Liver (tissue), 9 donors: Measurements from ENCODE around the gene TRPC4AP. TPM values are rescaled to one million over a fixed set of nuclear protein-coding genes. Genes with fewer than 3 reads are reported as not detected.

Experiments
- DNase-seq: peaks from one replicate; pipeline ENCODE4 v3.0.0-alpha.2; 2017; ENCODE audit warnings: low spot score
- H3K27ac ChIP-seq, 2 donors: one replicate each; pipeline ENCODE4 v1.7.0; 2013; ENCODE audit warnings: inconsistent platforms in 2 of 2, low read length in 2 of 2, control low read depth in 1 of 2, low read depth in 1 of 2, mild to moderate bottlenecking in 1 of 2
- H3K27me3 ChIP-seq, 4 donors: one replicate each; pipeline versions ENCODE4 v1.6.1 to v1.7.0; 2013; ENCODE audit warnings: low read length in 3 of 4, inconsistent platforms in 1 of 4, mild to moderate bottlenecking in 1 of 4, moderate library complexity in 1 of 4; ENCODE audit not compliant: control insufficient read depth in 4 of 4, insufficient read depth in 4 of 4
- H3K36me3 ChIP-seq, 4 donors: one replicate each; pipeline versions ENCODE4 v1.6.1 to v1.7.0; 2013; ENCODE audit warnings: low read length in 3 of 4, mild to moderate bottlenecking in 3 of 4, low read depth in 1 of 4, moderate library complexity in 1 of 4; ENCODE audit not compliant: control insufficient read depth in 4 of 4, insufficient read depth in 3 of 4
- H3K4me1 ChIP-seq, 4 donors: one replicate each; pipeline versions ENCODE4 v1.6.1 to v1.7.0; 2013; ENCODE audit warnings: low read length in 3 of 4, mild to moderate bottlenecking in 3 of 4, moderate library complexity in 1 of 4; ENCODE audit not compliant: control insufficient read depth in 4 of 4, insufficient read depth in 4 of 4
- H3K4me3 ChIP-seq, 3 donors: one replicate each; pipeline versions ENCODE4 v1.6.1 to v1.7.0; 2013; ENCODE audit warnings: low read length in 3 of 3, control low read depth in 1 of 3, low read depth in 1 of 3, mild to moderate bottlenecking in 1 of 3
- H3K9ac ChIP-seq, 2 donors: one replicate each; pipeline ENCODE4 v1.7.0; 2013; ENCODE audit warnings: low read length in 2 of 2, mild to moderate bottlenecking in 2 of 2, moderate library complexity in 2 of 2, control low read depth in 1 of 2, low read depth in 1 of 2
- H3K9me3 ChIP-seq, 4 donors: one replicate each; pipeline versions ENCODE4 v1.6.1 to v1.7.0; 2013; ENCODE audit warnings: low read length in 3 of 4; ENCODE audit not compliant: control insufficient read depth in 4 of 4
- ATF3 ChIP-seq: IDR thresholded peaks from 2 replicates; pipeline ENCODE4 v1.6.1; 2016; ENCODE audit warnings: antibody characterized with exemption
- CTCF ChIP-seq: fragments of 150-350 bp; IDR thresholded peaks from 2 replicates; pipeline ENCODE4 v1.5.1; 2017; ENCODE audit warnings: improper control_type of control experiment, low read depth, low read length; ENCODE audit not compliant: missing input control
- EGR1 ChIP-seq, 2 donors: IDR thresholded peaks; 2 replicates each; pipeline ENCODE4 v1.6.1; 2016 to 2018; ENCODE audit warnings: antibody characterized with exemption in 2 of 2, low read depth in 2 of 2
- FOXA1 ChIP-seq: IDR thresholded peaks from 2 replicates; pipeline ENCODE4 v1.6.1; 2016; ENCODE audit warnings: antibody characterized with exemption
- FOXA2 ChIP-seq: IDR thresholded peaks from 2 replicates; pipeline ENCODE4 v1.6.1; 2016; ENCODE audit warnings: antibody characterized with exemption
- GABPA ChIP-seq, 2 donors: IDR thresholded peaks in 1 of 2; conservative IDR thresholded peaks in 1 of 2; 2 replicates each; pipeline ENCODE4 v1.6.1; 2016; ENCODE audit warnings: antibody characterized with exemption in 2 of 2, mild to moderate bottlenecking in 1 of 2, moderate library complexity in 1 of 2
- HNF4A ChIP-seq, 2 donors: conservative IDR thresholded peaks; 2 replicates each; pipeline ENCODE4 v1.6.1; 2016; ENCODE audit warnings: antibody characterized with exemption in 2 of 2, mild to moderate bottlenecking in 2 of 2
- HNF4G ChIP-seq: IDR thresholded peaks from 2 replicates; pipeline ENCODE4 v1.6.1; 2016; ENCODE audit warnings: antibody characterized with exemption
- JUND ChIP-seq, 2 donors: IDR thresholded peaks; 2 replicates each; pipeline ENCODE4 v1.6.1; 2016; ENCODE audit warnings: antibody characterized with exemption in 2 of 2
- MAX ChIP-seq: IDR thresholded peaks from 2 replicates; pipeline ENCODE4 v1.6.1; 2016; ENCODE audit warnings: antibody characterized with exemption
- NR2F2 ChIP-seq: IDR thresholded peaks from 2 replicates; pipeline ENCODE4 v1.6.1; 2016; ENCODE audit warnings: antibody characterized with exemption
- RAD21 ChIP-seq, 2 donors: IDR thresholded peaks; 2 replicates each; pipeline ENCODE4 v1.6.1; 2016; ENCODE audit warnings: antibody characterized with exemption in 2 of 2, mild to moderate bottlenecking in 2 of 2
- REST ChIP-seq: IDR thresholded peaks from 2 replicates; pipeline ENCODE4 v1.6.1; 2016; ENCODE audit warnings: antibody characterized with exemption, mild to moderate bottlenecking
- RXRA ChIP-seq, 2 donors: IDR thresholded peaks; 2 replicates each; pipeline ENCODE4 v1.6.1; 2017 to 2018; ENCODE audit warnings: antibody characterized with exemption in 2 of 2, mild to moderate bottlenecking in 1 of 2
- SP1 ChIP-seq: IDR thresholded peaks from 2 replicates; pipeline ENCODE4 v1.6.1; 2018; ENCODE audit warnings: antibody characterized with exemption, mild to moderate bottlenecking
- TAF1 ChIP-seq: conservative IDR thresholded peaks from 2 replicates; pipeline ENCODE4 v1.6.1; 2016; ENCODE audit warnings: antibody characterized with exemption, mild to moderate bottlenecking
- YY1 ChIP-seq: IDR thresholded peaks from 2 replicates; pipeline ENCODE4 v1.6.1; 2016; ENCODE audit warnings: antibody characterized with exemption, mild to moderate bottlenecking
- ZBTB33 ChIP-seq: IDR thresholded peaks from 2 replicates; pipeline ENCODE4 v1.6.1; 2016; ENCODE audit warnings: antibody characterized with exemption
- WGBS: extraction: QIAGEN DNeasy Blood & Tissue Kit; methylation state at CpG from one replicate; pipeline ENCODE4 v1.1.7; 2013; 5-methylcytosine and 5-hydroxymethylcytosine counted together
- polyA plus RNA-seq, 2 donors: library from polyadenylated mRNA; stranded (reverse) in 1 of 2; unstranded in 1 of 2; fragments of 200-250 nt in 1 of 2; fragments of >200 nt in 1 of 2; fragmentation: Nextera tagmentation in 1 of 2; extraction: Ambion mirVana in 1 of 2; gene quantifications; one replicate each; pipeline versions ENCODE4 v1.2.1 to v1.2.3, GENCODE V29; 2013 to 2015
- total RNA-seq, 2 donors: library from RNA; depleted of rRNA; stranded (reverse); fragments of >200 nt; gene quantifications; one replicate each; pipeline ENCODE4 v1.2.3, GENCODE V29; 2014
- donor health status: healthy.
- donor health status: healthy.
- donor health status: healthy.
- donor health status: healthy.
- donor health status: healthy.

Gene TRPC4AP
- total and polyA plus RNA-seq, 4 donors: 26.3 to 57.2 (median 33.8) TPM

GRCh38 chr20:35063168-35063567 lies 29.4 kb downstream of the TRPC4AP start (continued):
- TF ChIP-seq REST: no peak
- TF ChIP-seq NR2F2: no peak
- no peak for TF ChIP-seq FOXA1
- TF ChIP-seq RXRA (IDR thresholded peaks at IDR 0.05): no peak
- TF ChIP-seq FOXA2: no peak
- no peak for TF ChIP-seq GABPA (IDR thresholded peaks at IDR 0.05 in 1 of 2, conservative IDR thresholded peaks at IDR 0.05 in 1 of 2)
- no peak for TF ChIP-seq SP1
- no peak for TF ChIP-seq HNF4A (conservative IDR thresholded peaks at IDR 0.05)

- no peak for DNase-seq
- Histone ChIP-seq H3K36me3 (peaks cover 0 to 5% (median 4%) of the 10 kb centered on the region in 4 donors), H3K27me3 (no peaks in the 10 kb centered on the region), H3K9me3 (no peaks in the 10 kb centered on the region), H3K27ac (no peak overlapping the region), H3K9ac (no peak overlapping the region), H3K4me3 (no peak overlapping the region), H3K4me1 (peaks cover 0 to 4% (median 3%) of the 10 kb centered on the region in 4 donors)
- 98% methylated on average over 3 of the region's 3 CpGs for WGBS
- TF ChIP-seq TAF1: no peak
- TF ChIP-seq CTCF: no peak
- TF ChIP-seq ZBTB33: no peak
- TF ChIP-seq JUND (IDR thresholded peaks at IDR 0.05): no peak
- TF ChIP-seq RXRA (IDR thresholded peaks at IDR 0.05): no peak
- TF ChIP-seq HNF4G: no peak
- no peak for TF ChIP-seq SP1
- TF ChIP-seq ATF3: no peak
- no peak for TF ChIP-seq REST
- TF ChIP-seq GABPA (IDR thresholded peaks at IDR 0.05 in 1 of 2, conservative IDR thresholded peaks at IDR 0.05 in 1 of 2): no peak
- no peak for TF ChIP-seq HNF4A (conservative IDR thresholded peaks at IDR 0.05)
- TF ChIP-seq EGR1 (IDR thresholded peaks at IDR 0.05; ENCODE audit: low read depth in 2 of 2): no peak
- TF ChIP-seq FOXA1: no peak
- no peak for TF ChIP-seq RAD21 (IDR thresholded peaks at IDR 0.05)
- no peak for TF ChIP-seq MAX
- no peak for TF ChIP-seq YY1
- TF ChIP-seq FOXA2: no peak
- TF ChIP-seq NR2F2: no peak
These were observed 30.1 kb downstream of the TRPC4AP start for GRCh38 chr20:35062478-35062877.
